Mesenteric fat pad (tissue), 1 donor: Measurements from ENCODE around the gene DPY19L1. TPM values are rescaled to one million over a fixed set of nuclear protein-coding genes. Genes with fewer than 3 reads are reported as not detected.
"Not testable (repeated sequence)": the region's sequence is repeated elsewhere in the genome, so short reads cannot be mapped to it uniquely, and the experiment has no call there.

Source experiments
- DNase-seq: peaks from one replicate; pipeline ENCODE4 v3.0.0-alpha.2; 2020; ENCODE audit warnings: low spot score
- long read RNA-seq: library from polyadenylated mRNA; unstranded; transcript quantifications from one replicate; pipeline ENCODE4 v2.0.0, GENCODE V29; 2020
- total RNA-seq: library from RNA; stranded (reverse); fragmentation: NEBNext Ultra II Directional; extraction: Animal tissue kit (Norgen Biotek cat#: 25700); gene quantifications from one replicate; pipeline ENCODE4 v1.2.1, GENCODE V29; 2021
- donor health status: DM: yes; HTN: yes; CAD: no.

The DPY19L1 gene
- total RNA-seq: 30.1 TPM
- long read RNA-seq, partial matches to known transcripts: 0 of 4 reads
- long read RNA-seq, other reads (novel, unspliced or antisense): 4 of 4 reads

GRCh38 chr7:35037211-35037525, at the start of gene DPY19L1:
DPY19L1 (minus strand) TSS chr7:35037485; CDS start chr7:35037394, 91 bp downstream.
- no peak for DNase-seq

DNA sequence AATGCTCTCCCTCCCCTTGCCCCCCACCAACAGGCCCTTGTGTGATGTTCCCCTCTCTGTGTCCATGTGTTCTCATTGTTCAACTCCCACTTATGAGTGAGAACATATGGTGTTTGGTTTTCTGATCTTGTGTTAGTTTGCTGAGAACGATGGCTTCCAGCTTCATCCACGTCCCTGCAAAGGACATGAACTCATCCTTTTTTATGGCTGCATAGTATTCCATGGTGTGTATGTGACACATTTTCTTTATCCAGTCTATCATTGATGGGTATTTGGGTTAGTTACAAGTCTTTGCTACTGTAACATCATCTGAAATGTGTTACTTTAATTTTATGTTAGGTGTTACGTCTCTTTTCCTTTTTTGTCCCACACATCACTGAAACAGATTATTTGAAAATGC, 42.2 kb upstream of the DPY19L1 start:
- not testable (repeated sequence) for DNase-seq

- DNase-seq: not testable (repeated sequence)
These were observed 36.7 kb upstream of the DPY19L1 start for GRCh38 chr7:35074008-35074407.

DNA sequence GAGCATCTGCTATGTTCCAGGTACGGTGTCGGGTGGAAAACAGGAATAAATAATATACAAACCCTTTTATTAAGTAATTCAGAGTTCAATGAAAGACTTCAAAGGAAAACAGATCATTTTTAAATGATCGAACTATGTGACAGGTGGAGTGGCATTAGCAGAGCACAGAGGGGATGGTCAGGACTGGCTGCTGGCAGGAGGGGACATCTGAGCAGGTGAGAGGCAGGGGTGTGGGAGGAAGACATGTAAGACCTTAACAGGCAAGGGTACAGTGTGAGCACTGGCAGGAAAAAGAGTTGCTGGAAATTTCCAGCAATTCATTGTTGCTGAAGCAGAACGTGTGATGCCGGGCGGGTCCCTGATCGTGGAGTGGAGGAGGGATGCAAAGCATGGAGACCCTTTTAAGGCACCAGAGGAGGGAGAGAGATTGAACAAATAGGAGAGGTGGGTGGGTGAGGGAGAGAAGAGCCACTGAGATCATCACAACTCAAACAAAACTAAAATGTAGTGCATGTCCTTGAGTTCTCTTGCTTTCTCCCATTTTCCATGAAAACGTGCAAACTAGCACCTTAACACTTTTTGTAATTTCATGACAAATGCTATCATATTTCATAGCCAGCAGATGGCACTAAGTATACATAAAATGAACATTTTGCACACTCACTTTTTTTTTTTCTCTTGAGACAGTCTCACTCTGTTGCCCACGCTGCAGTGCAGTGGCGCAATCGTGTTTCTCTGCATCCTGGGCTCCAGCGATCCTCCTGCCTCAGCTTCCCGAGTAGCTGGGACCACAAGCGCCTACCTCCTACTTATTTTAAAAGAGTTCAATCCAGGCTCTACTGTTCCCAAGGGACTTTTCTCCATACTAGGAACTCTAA, 35.9 kb upstream of the DPY19L1 start:
- not testable (repeated sequence) for DNase-seq

GRCh38 chr7:35069084-35069483, 31.8 kb upstream of the DPY19L1 start:
- not testable (repeated sequence) for DNase-seq

DNA sequence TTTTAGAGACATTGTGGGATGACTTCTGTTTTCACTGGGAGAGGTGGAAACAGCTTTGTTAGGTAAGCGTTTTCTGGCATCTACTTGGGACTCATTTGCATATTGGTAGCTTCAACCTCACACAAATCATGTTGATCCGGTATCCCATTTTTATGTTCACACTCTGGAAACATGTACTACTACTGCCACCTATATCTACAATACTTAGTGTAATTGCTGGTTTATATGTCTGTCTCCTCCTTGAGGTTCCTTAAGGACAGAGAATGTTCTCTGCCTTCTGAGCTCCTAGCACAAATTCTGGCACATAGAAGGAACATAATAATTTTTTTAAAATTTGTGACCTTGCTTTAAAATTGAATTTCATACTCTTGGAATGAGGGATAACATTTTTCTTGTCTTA, 28.1 kb upstream of the DPY19L1 start:
- DNase-seq: not testable (repeated sequence)

DNA sequence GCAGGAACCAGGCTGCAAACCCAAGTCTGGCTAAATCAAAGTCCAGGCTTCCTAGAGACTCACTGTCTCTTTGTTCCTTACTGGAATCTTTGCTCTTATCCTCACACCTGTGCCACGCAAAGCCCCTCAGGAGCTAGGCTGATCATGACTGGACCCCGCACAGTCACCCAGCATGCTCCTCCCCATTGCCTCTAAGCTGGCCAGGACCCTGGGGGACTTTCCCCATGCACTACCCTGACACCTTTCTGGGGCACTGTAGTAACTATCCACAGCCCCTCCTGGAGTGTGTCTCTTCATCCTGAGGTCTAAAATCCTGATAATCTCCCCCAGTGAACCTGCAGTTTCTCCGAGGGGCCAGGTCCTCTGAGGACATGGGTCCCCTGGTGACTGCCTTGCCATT, 21.3 kb upstream of the DPY19L1 start:
- DNase-seq: not testable (repeated sequence)

GRCh38 chr7:35057505-35058451, 20.5 kb upstream of the DPY19L1 start:
- not testable (repeated sequence) for DNase-seq

GRCh38 chr7:35055733-35056132, 18.4 kb upstream of the DPY19L1 start:
- not testable (repeated sequence) for DNase-seq

GRCh38 chr7:35053488-35054175, 16.3 kb upstream of the DPY19L1 start:
- DNase-seq: not testable (repeated sequence)

GRCh38 chr7:35048390-35048789, 11.1 kb upstream of the DPY19L1 start:
- not testable (repeated sequence) for DNase-seq

GRCh38 chr7:35047912-35048305, 10.6 kb upstream of the DPY19L1 start:
- DNase-seq: not testable (repeated sequence)

- DNase-seq: not testable (repeated sequence)
These were observed 10.1 kb upstream of the DPY19L1 start for GRCh38 chr7:35047263-35047911.

- not testable (repeated sequence) for DNase-seq
These were observed 6.0 kb upstream of the DPY19L1 start for GRCh38 chr7:35043301-35043700.

DNA sequence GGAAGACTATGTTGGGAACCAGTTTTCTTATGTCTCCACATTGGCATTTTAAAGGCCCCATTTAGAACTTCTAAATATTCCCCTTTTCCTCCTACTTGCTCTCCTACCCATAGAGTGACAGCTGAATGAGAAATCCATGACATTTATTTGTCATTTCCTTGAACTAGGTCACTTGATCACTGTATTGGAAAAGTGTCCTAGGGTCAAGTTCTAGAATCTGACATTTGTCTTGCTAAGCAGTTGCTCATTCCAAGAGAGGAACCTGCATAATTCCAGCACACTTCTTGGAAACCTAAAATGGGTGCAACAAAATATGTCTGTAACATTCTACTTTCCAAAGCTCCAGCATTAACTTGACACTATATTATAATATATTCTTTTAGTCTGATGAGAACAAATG, 3.6 kb upstream of the DPY19L1 start:
- DNase-seq: no peak

- DNase-seq: no peak
These were observed 2.1 kb upstream of the DPY19L1 start for GRCh38 chr7:35039343-35039742.

DNA sequence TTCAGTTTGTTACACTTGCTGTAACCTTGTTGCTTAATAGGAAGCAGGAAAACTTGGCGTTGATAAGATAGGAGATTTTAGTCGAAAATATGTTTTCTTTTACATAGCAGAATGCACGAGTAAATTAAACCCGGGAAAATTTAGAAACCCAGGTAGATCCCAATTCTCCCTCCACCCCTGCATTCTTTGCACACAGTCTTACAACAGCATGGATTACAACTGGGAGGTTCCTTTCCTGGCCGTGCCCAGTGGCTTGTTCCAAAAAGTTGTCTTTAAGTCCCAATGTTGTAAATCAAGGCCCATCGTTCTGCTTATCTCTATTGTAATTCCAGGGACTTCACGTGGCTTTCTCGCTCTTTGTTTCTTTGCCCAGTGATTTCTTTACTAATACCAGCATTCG, 1.1 kb upstream of the DPY19L1 start:
- no peak for DNase-seq

- peak; percentile 97 for DNase-seq
These were observed 449 bp upstream of the DPY19L1 start for GRCh38 chr7:35037526-35038341.

GRCh38 chr7:35036361-35037171, 719 bp downstream of the DPY19L1 start:
- DNase-seq: no peak
